Right lobe of liver (tissue), 4 donors: Measurements from ENCODE around the gene VKORC1.

Experiments used
- POLR2A ChIP-seq: fragments of 450-650 bp; IDR thresholded peaks from one replicate; pipeline ENCODE4 v1.6.1; 2017; ENCODE audit warnings: antibody characterized with exemption, mild to moderate bottlenecking
- TF ChIP-seq, protein P1 (sequence below), 4 donors: fragments of 200-600 bp in 3 of 4; fragments of 450-650 bp in 1 of 4; IDR thresholded peaks; one replicate each; pipeline versions ENCODE4 v1.5.1 to v1.8.0; 2016 to 2022; ENCODE audit warnings: antibody characterized with exemption in 4 of 4, mild to moderate bottlenecking in 2 of 4
- donor health status: DM: no; HTN: no; CAD: no.
- donor health status: DM: no; HTN: no; CAD: no.
- donor health status: DM: no; HTN: yes; CAD: no.

DNA sequence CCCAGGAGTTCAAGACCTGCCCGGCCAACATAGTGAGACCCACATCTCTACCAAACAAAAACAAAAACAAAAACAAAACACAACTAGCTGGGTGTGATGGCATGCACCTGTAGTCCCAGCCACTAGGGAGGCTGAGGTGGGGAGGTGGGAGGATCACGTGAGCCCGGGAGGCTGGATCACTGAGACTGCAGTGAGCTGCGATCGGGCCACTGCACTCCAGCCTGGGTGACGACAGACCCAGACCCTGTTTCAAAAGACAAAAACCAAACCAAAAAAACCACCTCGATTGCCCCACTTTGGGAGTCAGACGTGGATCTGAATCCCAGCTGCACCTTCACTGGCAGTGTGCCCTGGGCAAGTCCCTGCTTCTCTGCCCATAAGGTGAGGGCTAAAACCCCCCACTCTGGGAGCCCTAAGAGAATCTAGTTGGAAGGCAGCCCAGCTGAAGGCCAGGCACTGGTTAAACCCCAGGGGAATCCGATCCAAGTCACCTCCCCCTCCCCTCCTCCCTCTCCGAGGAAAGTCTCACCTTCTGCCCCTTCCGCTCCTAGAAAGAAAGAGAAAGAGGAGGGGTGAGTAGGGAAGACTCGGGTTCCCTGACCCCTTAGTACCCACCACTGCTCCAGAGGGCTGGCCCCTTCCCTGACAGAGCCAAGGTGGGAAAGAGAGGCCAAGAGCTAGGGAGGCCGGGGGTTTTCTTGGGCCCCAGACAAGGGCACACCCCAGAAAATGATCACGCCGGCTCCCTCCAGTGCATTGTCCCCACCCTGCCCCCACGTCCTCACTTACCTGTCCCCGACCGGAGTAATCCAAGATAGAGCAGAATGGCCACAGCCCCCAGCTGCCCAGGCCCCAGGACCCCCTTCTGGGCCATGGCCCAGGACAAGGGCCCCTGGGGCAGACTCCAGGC is 40.3 kb upstream of the VKORC1 start:
- TF ChIP-seq, protein P1, sequence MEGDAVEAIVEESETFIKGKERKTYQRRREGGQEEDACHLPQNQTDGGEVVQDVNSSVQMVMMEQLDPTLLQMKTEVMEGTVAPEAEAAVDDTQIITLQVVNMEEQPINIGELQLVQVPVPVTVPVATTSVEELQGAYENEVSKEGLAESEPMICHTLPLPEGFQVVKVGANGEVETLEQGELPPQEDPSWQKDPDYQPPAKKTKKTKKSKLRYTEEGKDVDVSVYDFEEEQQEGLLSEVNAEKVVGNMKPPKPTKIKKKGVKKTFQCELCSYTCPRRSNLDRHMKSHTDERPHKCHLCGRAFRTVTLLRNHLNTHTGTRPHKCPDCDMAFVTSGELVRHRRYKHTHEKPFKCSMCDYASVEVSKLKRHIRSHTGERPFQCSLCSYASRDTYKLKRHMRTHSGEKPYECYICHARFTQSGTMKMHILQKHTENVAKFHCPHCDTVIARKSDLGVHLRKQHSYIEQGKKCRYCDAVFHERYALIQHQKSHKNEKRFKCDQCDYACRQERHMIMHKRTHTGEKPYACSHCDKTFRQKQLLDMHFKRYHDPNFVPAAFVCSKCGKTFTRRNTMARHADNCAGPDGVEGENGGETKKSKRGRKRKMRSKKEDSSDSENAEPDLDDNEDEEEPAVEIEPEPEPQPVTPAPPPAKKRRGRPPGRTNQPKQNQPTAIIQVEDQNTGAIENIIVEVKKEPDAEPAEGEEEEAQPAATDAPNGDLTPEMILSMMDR (IDR thresholded peaks at IDR 0.05), result peak in 1 of 4 donors; percentile 29
- peak; percentile 24 for TF ChIP-seq POLR2A
